GM21717 (cell line): ENCODE measurements around the gene FITM1.

ENCODE experiments used
- ATAC-seq: cut with Tn5 transposase; IDR thresholded peaks from one replicate; pipeline ENCODE4 v1.9.1; 2021; ENCODE audit warnings: mild to moderate bottlenecking, moderate library complexity; ENCODE audit not compliant: unreplicated experiment

Gene FITM1

DNA sequence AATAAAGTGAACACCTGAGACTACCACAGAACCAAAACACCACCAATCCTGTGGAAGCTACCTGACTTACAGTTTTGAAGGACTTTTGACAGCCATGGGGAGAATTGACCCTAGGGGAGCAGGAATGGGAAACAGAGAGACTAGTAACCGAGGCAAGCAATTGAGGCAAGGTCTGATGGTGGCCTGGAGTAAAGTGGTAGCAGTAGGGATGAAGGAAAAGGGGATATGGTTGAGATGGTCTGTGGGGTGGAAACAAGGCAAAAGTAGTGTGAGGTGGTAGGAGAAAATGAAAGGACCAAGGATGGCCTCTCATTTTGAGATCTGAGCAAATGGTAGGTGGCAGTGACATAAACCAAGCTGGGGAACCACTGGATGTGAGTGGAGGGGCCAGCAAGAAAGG is 26.4 kb downstream of the FITM1 start:
- no peak for ATAC-seq

DNA sequence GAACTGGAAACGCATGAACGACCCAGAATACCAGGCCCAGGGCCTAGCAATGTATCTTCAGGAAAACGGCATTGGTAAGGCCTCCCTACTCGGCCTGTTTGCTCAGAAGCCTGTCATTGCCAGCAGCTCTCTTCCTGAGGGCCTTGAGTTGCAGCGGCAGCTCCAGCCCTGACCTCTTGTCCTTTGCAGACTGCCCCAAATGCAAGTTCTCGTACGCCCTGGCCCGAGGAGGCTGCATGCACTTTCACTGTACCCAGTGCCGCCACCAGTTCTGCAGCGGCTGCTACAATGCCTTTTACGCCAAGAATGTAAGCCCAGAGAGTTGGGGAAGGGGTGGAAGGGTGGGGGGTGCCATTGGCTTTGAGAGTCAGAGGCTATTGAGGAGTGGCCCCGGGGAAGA is 26.9 kb downstream of the FITM1 start:
- ATAC-seq, result no peak

DNA sequence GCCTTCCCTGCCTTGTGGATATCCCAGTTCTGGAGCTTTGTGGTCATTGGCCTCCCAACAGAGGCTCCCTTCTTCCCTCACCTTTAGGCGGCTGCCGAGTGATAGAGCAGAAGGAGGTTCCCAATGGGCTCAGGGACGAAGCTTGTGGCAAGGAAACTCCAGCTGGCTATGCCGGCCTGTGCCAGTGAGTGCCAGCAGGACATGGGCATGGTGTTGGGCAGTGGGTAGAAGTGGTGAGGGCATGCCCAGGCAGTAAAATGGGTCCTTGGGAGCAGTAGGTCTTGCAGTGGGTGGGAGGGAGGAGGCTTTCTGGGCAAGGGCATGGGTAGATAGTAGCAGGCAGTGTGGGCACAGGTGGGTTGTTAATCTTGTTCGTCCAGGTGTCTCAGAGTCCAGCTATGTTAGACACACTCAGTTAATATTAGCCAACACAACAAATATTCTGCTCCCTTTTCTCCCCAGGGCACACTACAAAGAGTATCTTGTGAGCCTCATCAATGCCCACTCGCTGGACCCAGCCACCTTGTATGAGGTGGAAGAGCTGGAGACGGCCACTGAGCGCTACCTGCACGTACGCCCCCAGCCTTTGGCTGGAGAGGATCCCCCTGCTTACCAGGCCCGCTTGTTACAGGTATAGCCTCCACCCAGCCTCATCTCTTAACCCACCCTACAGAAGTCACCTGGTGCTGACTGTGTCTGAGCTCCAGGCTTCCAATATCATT is 29.5 kb downstream of the FITM1 start:
- no peak for ATAC-seq

DNA sequence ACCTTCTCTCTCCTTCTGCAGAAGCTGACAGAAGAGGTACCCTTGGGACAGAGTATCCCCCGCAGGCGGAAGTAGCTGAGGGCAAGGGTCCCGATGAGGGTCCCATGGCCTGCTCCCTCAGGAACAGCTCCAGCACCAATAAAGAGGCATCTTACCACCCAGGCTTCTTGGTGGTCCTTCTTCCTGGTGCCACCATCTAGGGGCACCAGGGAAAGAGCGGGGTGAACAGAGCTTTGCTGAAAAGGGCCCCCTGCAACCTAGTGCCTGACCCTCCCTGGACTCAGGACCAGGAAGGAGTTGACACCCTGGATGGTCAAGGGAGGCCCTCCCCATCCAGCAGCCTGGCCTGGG is 30.0 kb downstream of the FITM1 start:
- ATAC-seq, result no peak

DNA sequence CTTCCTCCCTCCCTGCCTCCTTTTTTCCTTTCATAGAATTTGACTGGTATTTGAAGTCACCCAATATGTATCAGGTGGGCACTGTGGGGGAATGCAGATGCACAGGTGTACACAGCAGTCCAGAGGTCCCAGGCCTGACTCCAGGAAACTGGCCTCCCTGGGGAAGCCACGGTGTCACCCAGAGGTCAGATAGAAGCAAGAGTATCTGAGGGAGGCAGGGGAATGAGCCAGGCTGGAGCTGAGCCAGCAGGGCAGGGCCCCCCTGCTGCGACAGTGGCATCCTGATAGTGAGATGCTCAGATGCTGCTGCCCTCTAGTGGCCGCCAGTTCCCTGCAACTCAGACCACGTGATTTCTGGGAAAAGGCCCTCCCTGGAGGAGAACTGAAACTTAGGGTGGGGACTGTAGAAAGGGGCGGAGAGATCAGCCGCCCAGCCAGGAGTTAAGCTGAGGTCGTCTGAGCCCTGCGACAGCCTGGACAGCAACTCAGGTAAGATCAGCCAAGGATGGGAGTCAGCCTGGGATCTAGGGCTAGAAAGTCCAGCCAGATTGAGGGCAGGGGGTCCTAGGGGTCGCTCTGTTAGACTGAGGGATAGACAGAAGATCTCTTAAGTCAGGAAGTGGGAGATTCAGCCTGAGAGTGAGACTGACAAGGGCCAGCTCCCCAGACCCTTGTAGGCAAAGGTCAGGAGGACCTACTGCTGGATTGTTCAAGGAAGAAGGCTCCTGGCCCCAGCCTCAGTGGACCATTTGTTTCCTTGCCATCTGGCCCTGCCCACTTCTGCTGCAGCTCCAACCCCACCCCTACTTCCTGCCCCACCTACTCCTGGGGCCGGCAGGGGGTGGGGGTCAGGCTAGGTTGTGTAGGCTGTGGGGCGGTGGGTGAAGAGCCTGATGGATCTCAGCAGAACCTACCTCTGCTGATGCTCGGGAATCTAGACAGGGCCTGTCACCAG is 30.7 kb downstream of the FITM1 start, which contains the start of gene IRF9:
Gene IRF9, plus strand, starts transcription at position 416 of the 955 bp plus-strand sequence. CDS start 880 bp downstream, outside the sequence.
- ATAC-seq, result peak; percentile 62

DNA sequence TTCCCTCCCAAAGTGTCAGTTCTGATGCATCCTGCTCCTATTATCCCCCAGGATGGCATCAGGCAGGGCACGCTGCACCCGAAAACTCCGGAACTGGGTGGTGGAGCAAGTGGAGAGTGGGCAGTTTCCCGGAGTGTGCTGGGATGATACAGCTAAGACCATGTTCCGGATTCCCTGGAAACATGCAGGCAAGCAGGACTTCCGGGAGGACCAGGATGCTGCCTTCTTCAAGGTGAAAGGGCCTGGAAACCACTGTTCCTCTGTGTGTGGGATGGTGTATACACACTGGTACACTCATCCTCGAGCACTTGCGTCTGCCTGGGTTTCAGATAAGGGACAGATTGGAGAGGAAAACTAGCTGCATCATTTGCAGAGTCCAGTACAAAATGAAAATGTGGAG is 31.6 kb downstream of the FITM1 start:
- ATAC-seq, result no peak

DNA sequence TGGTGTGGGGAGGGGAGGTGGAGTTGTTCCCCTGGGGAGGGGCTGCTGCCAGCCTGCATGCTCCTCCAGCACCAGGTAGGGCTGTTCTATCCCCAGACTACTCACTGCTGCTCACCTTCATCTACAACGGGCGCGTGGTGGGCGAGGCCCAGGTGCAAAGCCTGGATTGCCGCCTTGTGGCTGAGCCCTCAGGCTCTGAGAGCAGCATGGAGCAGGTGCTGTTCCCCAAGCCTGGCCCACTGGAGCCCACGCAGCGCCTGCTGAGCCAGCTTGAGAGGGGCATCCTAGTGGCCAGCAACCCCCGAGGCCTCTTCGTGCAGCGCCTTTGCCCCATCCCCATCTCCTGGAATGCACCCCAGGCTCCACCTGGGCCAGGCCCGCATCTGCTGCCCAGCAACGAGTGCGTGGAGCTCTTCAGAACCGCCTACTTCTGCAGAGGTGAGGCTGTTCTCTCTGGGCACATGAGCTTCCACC is 34.1 kb downstream of the FITM1 start:
- ATAC-seq, result no peak

DNA sequence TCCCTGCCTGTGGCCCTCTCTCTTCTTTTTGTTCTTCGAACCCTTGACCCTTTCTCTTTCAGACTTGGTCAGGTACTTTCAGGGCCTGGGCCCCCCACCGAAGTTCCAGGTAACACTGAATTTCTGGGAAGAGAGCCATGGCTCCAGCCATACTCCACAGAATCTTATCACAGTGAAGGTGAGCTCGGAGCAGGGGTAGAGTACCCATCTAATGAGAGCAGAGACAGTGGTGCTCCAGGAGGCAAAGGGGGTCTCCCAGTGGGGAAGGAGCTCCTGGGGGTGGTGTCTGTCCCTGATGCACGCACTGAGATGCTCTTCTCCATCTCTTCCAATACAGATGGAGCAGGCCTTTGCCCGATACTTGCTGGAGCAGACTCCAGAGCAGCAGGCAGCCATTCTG is 35.3 kb downstream of the FITM1 start:
- ATAC-seq, result no peak

DNA sequence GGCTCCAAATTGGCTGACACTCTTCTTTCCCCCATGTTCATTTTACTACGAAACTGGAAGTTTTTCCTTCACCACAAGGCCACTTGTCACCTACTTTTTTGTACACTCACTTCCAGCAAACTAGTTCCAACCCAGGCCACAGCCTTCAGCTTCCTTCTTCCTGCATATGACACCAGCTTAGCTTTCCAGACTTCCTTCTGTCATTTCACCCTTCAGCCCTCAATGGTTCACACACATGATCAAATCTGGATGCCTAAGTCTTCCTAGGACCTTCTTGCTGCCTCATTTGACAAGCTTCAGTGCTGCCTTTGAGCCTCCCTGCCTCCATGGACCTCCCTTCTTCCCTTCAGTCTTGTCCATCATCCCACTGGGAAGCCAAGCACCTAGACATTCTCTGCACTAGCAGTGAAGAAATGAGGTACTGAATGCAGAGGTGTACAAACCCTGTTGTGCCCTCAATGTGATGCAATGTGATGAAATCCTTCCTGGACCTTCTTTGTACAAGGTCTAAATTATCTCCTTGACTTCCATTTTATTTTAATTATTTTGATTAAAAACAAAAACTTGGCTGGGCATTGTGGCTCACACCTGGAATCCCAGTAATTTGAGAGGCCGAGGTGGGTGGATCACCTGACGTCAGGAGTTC is 37.1 kb downstream of the FITM1 start:
- ATAC-seq, result no peak

DNA sequence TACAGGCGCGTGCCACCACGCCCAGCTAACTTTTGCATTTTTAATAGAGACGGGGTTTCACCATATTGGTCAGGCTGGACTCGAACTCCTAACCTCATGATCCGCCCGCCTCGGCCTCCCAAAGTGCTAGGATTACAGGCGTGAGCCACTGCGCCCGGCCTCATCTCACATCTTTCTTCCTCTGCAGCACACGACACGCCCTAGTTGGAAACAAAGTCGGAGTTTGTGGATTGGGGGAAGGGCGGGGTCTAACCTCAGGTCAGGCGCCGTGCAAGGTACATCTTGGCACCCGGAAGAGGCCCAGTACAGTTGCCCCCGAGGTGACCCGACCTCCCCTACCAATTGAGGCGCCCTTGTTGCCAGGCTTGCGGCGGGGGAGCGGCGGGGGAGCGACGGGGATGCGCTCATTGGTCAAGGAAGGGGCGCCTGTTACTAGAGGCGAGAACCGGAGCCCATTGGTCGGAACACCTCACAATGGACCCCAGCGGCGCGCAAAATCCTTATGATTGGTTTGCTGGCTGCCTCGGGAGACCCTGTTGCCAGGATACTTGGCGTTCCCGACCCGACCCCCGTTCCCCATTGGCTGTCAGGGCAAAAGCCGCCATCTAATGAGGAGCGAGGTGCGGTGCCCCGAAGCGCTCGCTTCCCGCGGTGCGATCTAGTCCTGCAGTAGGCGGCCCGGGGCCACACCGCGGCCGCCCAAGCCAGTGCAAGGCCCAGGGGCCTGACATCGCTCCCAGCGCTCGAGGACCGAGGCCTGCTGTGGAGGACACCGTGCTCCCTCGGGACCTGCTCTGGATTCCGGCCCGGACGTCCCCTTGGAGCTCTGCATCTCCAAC is 41.2 kb downstream of the FITM1 start, which contains the start of gene REC8:
Gene REC8, plus strand, starts transcription at position 659 of the 839 bp plus-strand sequence. CDS start 473 bp downstream, outside the sequence.
- ATAC-seq, result peak; percentile 63

DNA sequence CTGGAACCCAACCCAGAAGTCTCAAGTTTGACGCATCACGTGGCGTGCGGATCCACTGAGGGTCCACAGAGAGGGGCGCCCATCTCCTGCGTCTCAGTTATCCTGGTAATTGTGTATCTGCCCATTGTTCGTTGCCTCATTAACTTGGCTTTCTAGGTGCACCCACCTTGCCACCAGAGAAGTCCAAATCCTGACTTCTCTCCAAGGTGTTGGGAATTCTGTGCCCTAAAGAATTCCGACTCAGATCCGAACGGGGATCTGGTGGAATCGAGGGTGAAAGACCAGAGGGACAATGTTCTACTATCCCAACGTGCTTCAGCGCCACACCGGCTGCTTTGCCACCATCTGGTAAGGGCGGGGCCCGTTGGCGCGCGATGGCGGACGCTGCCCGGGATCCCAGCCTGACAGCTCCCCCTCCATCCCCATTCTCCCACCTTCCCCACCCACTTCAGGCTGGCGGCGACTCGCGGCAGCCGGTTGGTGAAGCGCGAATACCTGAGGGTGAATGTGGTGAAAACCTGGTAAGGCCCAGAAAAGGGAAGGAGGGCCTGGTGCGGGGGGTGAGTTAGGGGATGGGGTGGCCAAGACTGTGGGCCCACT is 41.9 kb downstream of the FITM1 start:
- ATAC-seq, result no peak

DNA sequence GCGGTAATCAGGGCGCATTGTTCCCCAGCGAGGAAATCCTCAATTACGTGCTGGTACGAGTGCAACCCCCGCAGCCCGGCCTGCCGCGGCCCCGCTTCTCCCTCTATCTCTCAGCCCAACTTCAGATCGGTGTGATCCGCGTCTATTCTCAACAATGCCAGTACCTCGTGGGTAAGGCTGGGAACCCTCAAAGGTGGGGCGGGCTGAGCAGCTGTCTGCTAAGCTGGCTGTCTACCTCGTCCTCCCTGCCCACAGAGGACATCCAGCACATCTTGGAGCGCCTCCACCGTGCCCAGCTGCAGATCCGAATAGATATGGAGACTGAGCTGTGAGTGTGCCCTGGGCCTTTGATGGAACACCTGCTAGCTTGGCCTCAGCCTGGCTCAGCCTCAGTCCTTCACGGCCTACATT is 42.4 kb downstream of the FITM1 start:
- no peak for ATAC-seq

DNA sequence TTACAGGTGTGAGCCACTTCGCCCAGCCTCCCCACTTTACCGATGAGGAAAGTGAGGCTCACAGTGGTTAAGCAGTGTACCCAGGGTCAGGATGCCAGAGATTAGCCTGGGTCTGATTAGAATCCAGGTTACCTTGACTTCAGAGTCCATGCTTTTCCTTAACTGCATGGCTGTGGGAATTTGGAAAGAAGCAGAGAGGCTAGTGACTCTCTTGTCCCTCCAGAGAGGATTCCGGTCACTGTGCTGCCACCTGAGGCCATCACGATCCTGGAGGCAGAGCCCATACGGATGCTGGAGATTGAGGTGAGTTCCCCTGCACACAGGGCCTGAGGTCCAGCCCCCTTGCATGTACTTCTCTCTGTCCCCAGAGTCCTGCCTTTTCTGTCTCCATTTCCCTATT is 46.1 kb downstream of the FITM1 start:
- ATAC-seq, result no peak

DNA sequence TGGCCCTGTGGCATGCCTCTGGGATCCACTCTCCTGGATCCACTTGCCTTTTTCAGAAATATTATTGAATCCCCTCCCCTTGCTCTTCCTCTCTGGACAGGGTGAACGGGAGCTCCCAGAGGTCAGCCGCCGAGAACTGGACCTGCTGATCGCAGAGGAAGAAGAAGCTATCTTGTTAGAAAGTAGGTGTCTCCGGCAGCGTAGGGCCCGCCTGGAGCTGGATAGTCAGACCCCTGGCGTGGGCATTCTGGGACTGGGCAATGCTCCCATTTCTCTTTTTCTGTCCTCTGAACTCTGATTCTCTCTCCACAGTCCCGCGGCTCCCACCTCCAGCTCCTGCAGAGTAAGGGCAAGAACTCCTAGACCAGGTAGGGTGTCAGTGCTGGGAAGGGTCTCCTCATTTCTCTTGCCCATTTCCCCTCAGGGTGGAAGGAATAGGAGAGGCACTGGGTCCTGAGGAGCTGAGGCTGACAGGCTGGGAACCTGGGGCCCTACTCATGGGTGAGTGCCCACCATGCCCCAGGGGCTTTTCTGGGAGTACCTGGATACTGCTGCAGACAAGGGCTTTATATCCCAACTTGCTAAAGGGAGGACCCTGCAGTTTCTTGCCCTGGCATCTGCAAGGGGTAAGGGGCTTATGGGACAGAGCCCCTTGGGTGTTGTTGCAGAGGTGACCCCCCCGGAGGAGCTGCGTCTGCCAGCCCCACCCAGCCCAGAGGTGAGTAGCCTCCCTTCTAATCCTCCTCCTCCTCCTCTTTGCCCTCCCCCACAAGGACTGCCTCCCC is 46.8 kb downstream of the FITM1 start:
- no peak for ATAC-seq

DNA sequence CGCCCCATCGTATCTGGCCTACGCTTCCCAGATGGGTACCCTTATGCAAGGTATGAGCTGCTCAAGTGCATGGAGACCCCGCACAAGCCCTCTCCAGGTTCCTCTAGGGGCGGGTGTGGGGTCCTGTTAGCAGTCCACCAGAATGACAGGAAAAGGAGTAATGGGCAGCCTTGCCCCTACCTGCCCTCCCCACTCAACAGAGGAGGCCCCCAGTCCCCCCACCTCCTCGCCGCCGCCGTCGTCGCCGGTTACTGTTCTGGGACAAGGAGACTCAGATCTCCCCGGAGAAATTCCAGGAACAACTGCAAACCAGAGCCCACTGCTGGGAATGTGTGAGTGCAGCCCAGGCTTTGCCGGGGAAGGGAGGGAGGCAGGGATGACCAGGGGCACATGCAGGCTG is 47.4 kb downstream of the FITM1 start:
- no peak for ATAC-seq

DNA sequence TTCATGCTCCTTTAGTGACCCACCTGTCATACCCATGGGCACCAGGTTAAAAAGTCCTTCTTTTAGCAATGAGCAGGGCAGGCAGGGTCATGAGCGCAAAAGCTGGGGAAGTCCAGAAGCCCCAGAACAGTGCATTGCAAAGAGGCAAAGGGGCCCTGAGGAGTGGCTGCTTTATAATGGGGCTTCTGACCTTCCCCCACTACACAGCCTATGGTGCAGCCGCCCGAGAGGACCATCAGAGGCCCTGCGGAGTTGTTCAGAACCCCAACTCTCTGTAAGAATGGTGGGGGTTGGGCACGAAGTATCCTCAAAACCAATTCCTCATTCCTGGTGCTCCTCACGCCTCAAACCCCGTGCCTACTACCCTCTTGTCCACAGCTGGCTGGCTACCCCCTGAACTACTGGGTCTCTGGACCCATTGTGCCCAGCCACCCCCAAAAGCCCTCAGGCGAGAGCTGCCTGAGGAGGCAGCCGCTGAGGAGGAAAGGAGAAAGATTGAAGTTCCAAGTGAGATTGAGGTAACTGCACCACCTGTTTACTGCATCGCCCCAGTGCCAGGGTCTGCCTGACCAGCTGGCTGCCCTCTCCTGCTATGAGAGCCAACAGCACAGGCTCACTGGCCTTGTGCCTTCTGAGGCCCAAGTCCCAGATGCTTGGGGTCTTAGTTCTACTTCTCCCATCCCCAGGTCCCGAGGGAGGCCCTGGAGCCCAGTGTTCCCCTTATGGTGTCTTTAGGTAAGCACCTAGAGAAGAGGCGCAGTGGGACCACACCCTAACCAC is 48.1 kb downstream of the FITM1 start:
- no peak for ATAC-seq

DNA sequence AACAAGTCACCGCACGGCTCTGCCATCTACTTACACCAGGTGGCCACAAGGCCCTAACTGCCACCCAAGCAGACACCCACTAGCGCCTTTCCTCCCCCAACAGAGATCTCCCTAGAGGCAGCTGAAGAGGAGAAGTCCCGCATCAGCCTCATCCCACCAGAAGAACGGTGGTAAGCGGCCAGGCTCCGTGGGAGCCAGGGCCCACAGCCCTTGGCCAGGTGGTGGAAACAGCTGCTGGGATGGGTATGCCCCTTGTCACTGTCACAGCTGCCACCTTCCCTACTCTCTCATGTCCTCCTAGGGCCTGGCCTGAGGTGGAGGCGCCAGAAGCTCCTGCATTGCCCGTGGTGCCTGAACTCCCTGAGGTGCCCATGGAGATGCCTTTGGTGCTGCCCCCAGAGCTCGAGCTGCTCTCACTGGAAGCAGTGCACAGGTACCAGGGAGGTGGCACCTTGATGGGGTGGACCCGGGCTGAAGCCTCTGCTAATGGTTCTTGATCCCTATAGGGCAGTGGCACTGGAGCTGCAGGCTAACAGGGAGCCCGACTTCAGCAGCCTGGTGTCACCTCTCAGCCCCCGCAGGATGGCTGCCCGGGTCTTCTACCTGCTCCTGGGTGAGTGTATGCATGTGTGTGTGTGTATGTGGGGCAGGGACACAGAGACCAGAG is 49.0 kb downstream of the FITM1 start:
- no peak for ATAC-seq
